ENCODE results near the gene IGFBPL1. TPM values are rescaled to one million over a fixed set of nuclear protein-coding genes. Genes with fewer than 3 reads are reported as not detected.
A peak's percentile ranks its signal among the peaks of the same experiment; 100 is the strongest.

Gene IGFBPL1
- total and polyA plus RNA-seq, 10 donors, result not detected

DNA sequence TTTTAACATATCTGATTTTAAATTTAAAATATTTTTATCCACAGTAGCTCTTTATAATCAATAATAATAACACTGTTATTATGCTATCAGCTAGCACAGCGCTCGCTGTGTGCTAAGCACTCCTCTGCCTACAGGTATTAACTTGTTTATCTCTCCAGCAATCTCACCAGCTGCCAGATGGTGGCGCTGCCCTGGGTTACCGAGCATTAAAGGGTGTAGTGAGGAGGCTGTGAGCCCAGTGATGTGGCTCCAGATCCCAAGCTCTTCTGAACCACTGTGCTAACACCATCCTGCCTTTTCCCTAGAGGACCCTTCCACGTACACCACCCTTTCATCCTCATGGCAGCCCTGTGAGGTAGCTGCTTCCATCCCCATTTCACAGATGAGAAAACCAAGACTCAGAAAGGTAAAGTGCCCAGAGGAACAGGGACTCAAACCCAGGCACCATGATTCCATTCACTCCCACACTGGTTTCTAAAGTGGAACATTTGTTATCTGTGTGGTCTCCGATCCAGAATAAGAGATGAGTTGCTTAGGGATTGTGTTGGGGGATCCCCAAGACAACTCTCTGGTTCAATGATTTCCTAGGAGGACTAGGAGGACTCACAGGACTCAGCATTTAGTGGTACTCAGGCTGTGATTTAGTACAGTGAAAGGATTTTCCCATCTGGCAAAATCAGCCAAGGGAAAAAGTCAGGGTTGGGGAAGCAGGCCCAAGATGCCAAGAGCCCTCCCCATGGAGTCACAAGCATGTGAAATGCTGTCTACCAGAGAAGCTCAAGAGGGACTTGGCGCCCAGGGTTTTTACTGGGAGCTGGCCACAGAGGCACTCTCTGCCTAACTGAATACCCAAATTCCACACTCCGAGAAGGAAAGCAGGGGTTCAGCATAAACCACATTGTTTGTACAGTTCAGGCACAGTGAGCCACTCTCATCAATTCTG is 7.0 kb downstream of the IGFBPL1 start:
- 67 to 72% (median 71%) methylated on average over 8 of the region's 8 CpGs for WGBS, 5 donors
- TF ChIP-seq, protein P1, sequence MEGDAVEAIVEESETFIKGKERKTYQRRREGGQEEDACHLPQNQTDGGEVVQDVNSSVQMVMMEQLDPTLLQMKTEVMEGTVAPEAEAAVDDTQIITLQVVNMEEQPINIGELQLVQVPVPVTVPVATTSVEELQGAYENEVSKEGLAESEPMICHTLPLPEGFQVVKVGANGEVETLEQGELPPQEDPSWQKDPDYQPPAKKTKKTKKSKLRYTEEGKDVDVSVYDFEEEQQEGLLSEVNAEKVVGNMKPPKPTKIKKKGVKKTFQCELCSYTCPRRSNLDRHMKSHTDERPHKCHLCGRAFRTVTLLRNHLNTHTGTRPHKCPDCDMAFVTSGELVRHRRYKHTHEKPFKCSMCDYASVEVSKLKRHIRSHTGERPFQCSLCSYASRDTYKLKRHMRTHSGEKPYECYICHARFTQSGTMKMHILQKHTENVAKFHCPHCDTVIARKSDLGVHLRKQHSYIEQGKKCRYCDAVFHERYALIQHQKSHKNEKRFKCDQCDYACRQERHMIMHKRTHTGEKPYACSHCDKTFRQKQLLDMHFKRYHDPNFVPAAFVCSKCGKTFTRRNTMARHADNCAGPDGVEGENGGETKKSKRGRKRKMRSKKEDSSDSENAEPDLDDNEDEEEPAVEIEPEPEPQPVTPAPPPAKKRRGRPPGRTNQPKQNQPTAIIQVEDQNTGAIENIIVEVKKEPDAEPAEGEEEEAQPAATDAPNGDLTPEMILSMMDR (IDR thresholded peaks at IDR 0.05 in 8 of 11, conservative IDR thresholded peaks at IDR 0.05 in 3 of 11), result peak in 4 of 11 experiments; percentile 16 to 32 (median 28)
- no peak for TF ChIP-seq POLR2A (IDR thresholded peaks at IDR 0.05)
- Histone ChIP-seq H3K36me3 (no peaks in the 10 kb centered on the region), H3K4me3 (no peak overlapping the region), H3K27me3 (replicated peaks in 1 of 7) (peaks cover 0 to 66% (median 4%) of the 10 kb centered on the region in 7 donors), H3K9me3 (no peaks in the 10 kb centered on the region), H3K4me1 (no peaks in the 10 kb centered on the region), H3K27ac (no peak overlapping the region)
- no peak for DNase-seq
- intact Hi-C loops (cut with DNase I; ENCODE audit: low total_unique reads), result no loop called here

DNA sequence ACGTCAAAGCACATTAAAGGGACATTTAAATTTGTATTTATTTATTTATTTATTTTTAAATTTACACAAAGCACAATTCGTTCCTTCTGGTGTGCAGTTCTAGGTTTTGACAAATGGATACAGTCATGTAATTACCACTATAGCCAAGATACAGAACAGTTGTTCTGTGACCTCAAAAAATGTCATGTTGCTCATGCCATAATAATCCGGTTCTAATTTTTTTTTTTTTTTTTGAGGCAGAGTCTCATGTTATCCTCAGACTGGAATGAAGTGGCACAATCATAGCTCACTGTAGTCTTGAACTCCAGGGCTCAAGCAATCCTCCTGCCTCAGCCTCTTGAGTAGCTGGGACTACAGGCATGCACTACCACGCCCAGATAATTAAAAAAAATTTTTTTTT is 7.8 kb downstream of the IGFBPL1 start:
- Histone ChIP-seq H3K27ac (no peak overlapping the region), H3K4me1 (no peaks in the 10 kb centered on the region), H3K9me3 (no peaks in the 10 kb centered on the region), H3K27me3 (replicated peaks in 1 of 7) (peaks cover 0 to 64% (median 0%) of the 10 kb centered on the region in 7 donors), H3K36me3 (no peaks in the 10 kb centered on the region), H3K4me3 (no peak overlapping the region)
- intact Hi-C loops (cut with DNase I; ENCODE audit: low total_unique reads), result no loop called here
- TF ChIP-seq, protein P1 (IDR thresholded peaks at IDR 0.05 in 8 of 11, conservative IDR thresholded peaks at IDR 0.05 in 3 of 11), result no peak
- TF ChIP-seq POLR2AphosphoS5 (IDR thresholded peaks at IDR 0.05), result no peak
- no peak for TF ChIP-seq POLR2A (IDR thresholded peaks at IDR 0.05)
- DNase-seq, result no peak
- 60 to 75% (median 67%) methylated on average over 4 of the region's 4 CpGs for WGBS, 5 donors

DNA sequence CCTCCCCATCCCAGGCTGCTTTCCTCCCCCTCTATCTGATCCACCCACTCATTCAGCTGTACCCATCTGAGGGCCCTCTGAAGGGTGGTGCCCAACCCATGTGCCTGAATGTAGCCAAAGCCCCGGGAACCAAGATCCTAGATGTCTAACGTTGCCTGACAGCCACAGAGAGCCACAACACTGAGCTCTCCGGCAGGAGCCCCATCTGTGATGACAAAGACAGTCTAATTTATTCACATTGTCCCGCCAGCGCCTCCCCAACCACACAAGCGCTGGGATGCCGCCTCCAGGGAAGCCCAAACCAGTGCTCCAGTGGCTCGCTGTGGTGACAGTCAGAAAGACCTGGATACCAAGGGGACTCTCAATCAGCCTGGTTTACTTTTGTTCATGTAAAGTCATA is 8.4 kb downstream of the IGFBPL1 start:
- no peaks in the 10 kb centered on the region for H3K4me1 ChIP-seq
- WGBS, 5 donors, result 74 to 92% (median 86%) methylated on average over 8 of the region's 8 CpGs
- H3K27me3 ChIP-seq (replicated peaks in 1 of 7), result peaks cover 0 to 58% (median 0%) of the 10 kb centered on the region in 7 donors
- H3K4me3 ChIP-seq, result no peak overlapping the region
- H3K9me3 ChIP-seq, result no peaks in the 10 kb centered on the region
- no peak overlapping the region for H3K27ac ChIP-seq
- intact Hi-C loops (cut with DNase I; ENCODE audit: low total_unique reads), result no loop called here
- no peak for DNase-seq
- H3K36me3 ChIP-seq, result no peaks in the 10 kb centered on the region
- TF ChIP-seq, protein P1 (IDR thresholded peaks at IDR 0.05 in 8 of 11, conservative IDR thresholded peaks at IDR 0.05 in 3 of 11), result no peak
- TF ChIP-seq POLR2A (IDR thresholded peaks at IDR 0.05), result no peak
- no peak for TF ChIP-seq POLR2AphosphoS5 (IDR thresholded peaks at IDR 0.05)

DNA sequence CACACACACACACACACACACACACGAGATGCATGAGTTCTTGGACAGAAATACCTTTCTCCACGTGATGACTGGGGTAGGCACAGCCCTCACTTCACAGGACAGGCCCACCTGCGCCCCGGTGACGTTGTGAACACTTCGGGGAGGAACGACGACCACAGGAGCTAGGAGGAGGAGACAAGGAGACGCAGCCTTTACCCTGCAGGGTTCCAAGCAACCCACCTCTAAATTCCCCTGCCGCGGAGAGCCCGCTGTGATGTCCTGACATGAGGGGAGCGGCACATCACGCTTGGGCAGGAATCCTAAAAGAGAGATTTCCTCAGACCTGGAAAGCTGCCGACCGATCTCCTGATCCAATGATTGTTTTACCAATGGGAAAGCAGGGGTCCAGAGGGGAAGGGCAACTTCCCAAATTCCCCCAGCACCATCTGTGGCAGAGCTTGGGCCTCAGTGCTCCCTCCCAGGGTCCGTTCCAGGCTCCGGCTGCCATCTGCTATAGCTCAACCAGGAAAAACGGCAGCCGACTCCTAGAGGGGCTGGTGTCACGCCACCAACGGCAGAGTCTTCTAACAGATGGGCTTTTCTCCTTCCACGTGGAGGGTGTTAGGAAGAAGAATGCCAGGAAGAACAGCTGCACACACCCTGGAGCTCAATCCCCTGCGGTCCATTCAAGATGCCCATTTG is 10.1 kb downstream of the IGFBPL1 start:
- Histone ChIP-seq H3K4me1 (no peaks in the 10 kb centered on the region), H3K9me3 (no peaks in the 10 kb centered on the region), H3K27ac (no peak overlapping the region), H3K36me3 (no peaks in the 10 kb centered on the region), H3K4me3 (no peak overlapping the region), H3K27me3 (replicated peaks in 1 of 7) (peaks cover 0 to 47% (median 0%) of the 10 kb centered on the region in 7 donors)
- intact Hi-C loops (cut with DNase I; ENCODE audit: low total_unique reads), result no loop called here
- 61 to 74% (median 68%) methylated on average over 22 to 24 of the region's 24 CpGs for WGBS, 5 donors
- no peak for DNase-seq
- TF ChIP-seq POLR2AphosphoS5 (IDR thresholded peaks at IDR 0.05) (no peak), POLR2A (IDR thresholded peaks at IDR 0.05) (no peak)
- TF ChIP-seq, protein P1 (IDR thresholded peaks at IDR 0.05 in 8 of 11, conservative IDR thresholded peaks at IDR 0.05 in 3 of 11), result no peak

Measured in spleen (tissue), 11 donors.